K562 (cell line): ENCODE data around the gene ZCWPW1. TPM values are rescaled to one million over a fixed set of nuclear protein-coding genes. Genes with fewer than 3 reads are reported as not detected.

Experiments used
- BHLHE40 ChIP-seq: IDR thresholded peaks from 2 replicates; pipeline ENCODE4 v1.6.1; 2011; ENCODE audit warnings: low read length, improper control_type of control experiment
- CBFA2T2 ChIP-seq: fragments of 450-650 bp; conservative IDR thresholded peaks from 2 replicates; pipeline ENCODE4 v1.6.1; 2017; ENCODE audit warnings: mild to moderate bottlenecking
- CEBPB ChIP-seq: fragments of 450-650 bp; IDR thresholded peaks from 2 replicates; pipeline ENCODE4 v1.6.1; 2016; ENCODE audit warnings: missing genetic modification characterization, missing compliant biosample characterization
- CTCFL ChIP-seq: IDR thresholded peaks from 2 replicates; pipeline ENCODE4 v1.6.1; 2011; ENCODE audit warnings: borderline replicate concordance, low read depth, mild to moderate bottlenecking, moderate library complexity, low read length; ENCODE audit not compliant: insufficient read depth, poor library complexity, severe bottlenecking
- E2F8 ChIP-seq: fragments of 450-650 bp; IDR thresholded peaks from 2 replicates; pipeline ENCODE4 v1.7.1; 2018; ENCODE audit warnings: mild to moderate bottlenecking, low read depth; ENCODE audit not compliant: partially characterized antibody
- FOXK1 ChIP-seq: sonication (generic); formaldehyde crosslinking; IDR thresholded peaks from 2 replicates; pipeline ENCODE4 v1.8.0; 2022; ENCODE audit warnings: missing genetic modification reagents, mild to moderate bottlenecking, borderline replicate concordance
- FOXK2 ChIP-seq, 2 experiments: fragments of 450-650 bp; IDR thresholded peaks in 1 of 2; conservative IDR thresholded peaks in 1 of 2; 2 replicates each; pipeline ENCODE4 v1.6.1; 2016; ENCODE audit warnings: low read depth in 2 of 2, mild to moderate bottlenecking in 1 of 2
- KDM5B ChIP-seq: fragments of 200-600 bp; sonication (generic); IDR thresholded peaks from 2 replicates; pipeline ENCODE4 v1.6.1; 2012; ENCODE audit warnings: low read depth, mild to moderate bottlenecking, moderate library complexity, low read length, control low read depth, inconsistent platforms; ENCODE audit not compliant: insufficient replicate concordance
- KLF1 ChIP-seq: fragments of 450-650 bp; IDR thresholded peaks from 2 replicates; pipeline ENCODE4 v1.6.1; 2016; ENCODE audit warnings: missing genetic modification characterization, missing compliant biosample characterization
- LEF1 ChIP-seq: fragments of 450-650 bp; IDR thresholded peaks from 2 replicates; pipeline ENCODE4 v1.6.1; 2016; ENCODE audit warnings: mild to moderate bottlenecking
- MXI1 ChIP-seq: IDR thresholded peaks from 2 replicates; pipeline ENCODE4 v1.6.1; 2011; ENCODE audit warnings: low read depth, mild to moderate bottlenecking, improper control_type of control experiment, low read length
- NBN ChIP-seq: fragments of 450-650 bp; IDR thresholded peaks from 2 replicates; pipeline ENCODE4 v1.6.1; 2016; ENCODE audit warnings: low read depth, mild to moderate bottlenecking
- RBBP5 ChIP-seq: fragments of 200-600 bp; sonication (generic); IDR thresholded peaks from 2 replicates; pipeline ENCODE4 v1.6.1; 2012; ENCODE audit warnings: borderline replicate concordance, mild to moderate bottlenecking, low read length, control low read depth, inconsistent platforms; ENCODE audit not compliant: insufficient read depth, poor library complexity, severe bottlenecking
- SAP30 ChIP-seq: fragments of 200-600 bp; sonication (generic); IDR thresholded peaks from 2 replicates; pipeline ENCODE4 v1.6.1; 2012; ENCODE audit warnings: borderline replicate concordance, low read depth, mild to moderate bottlenecking, moderate library complexity, low read length, control low read depth, inconsistent platforms; ENCODE audit not compliant: insufficient read depth, poor library complexity, severe bottlenecking
- SMARCA4 ChIP-seq: fragments of 450-650 bp; IDR thresholded peaks from 2 replicates; pipeline ENCODE4 v1.6.1; 2016
- SRSF9 ChIP-seq: fragments of 200-400 bp; formaldehyde crosslinking; IDR thresholded peaks from 2 replicates; pipeline ENCODE4 v1.6.1; 2017; ENCODE audit warnings: low read depth, low read length, borderline replicate concordance
- TOE1 ChIP-seq, 2 experiments: fragments of 450-650 bp in 1 of 2; sonication (generic) in 1 of 2; formaldehyde crosslinking in 1 of 2; IDR thresholded peaks; 2 replicates each; pipeline versions ENCODE4 v1.7.1 to v1.8.0; 2016 to 2022; ENCODE audit warnings: borderline replicate concordance in 2 of 2, mild to moderate bottlenecking in 2 of 2, antibody characterized with exemption in 1 of 2, inconsistent platforms in 1 of 2, low read depth in 1 of 2, missing genetic modification reagents in 1 of 2, moderate library complexity in 1 of 2
- ZNF175 ChIP-seq: fragments of 200-800 bp; sonication (Bioruptor generic); IDR thresholded peaks from 2 replicates; pipeline ENCODE4 v1.6.1; 2016; ENCODE audit warnings: low read depth, mild to moderate bottlenecking, missing genetic modification characterization, missing compliant biosample characterization
- ZNF274 ChIP-seq: IDR thresholded peaks from 2 replicates; pipeline ENCODE4 v1.6.1; 2011; ENCODE audit warnings: low read depth, mild to moderate bottlenecking, low read length, moderate library complexity, borderline replicate concordance
- ZNF277 ChIP-seq: fragments of 250-450 bp; sonication (Bioruptor Pico); IDR thresholded peaks from 2 replicates; pipeline ENCODE4 v1.8.0; 2022; ENCODE audit warnings: inconsistent platforms, mild to moderate bottlenecking, moderate library complexity, borderline replicate concordance
- polyA plus RNA-seq, 8 experiments: library from polyadenylated mRNA; depleted of rRNA in 4 of 8; stranded (reverse) in 5 of 8; unstranded in 3 of 8; fragments of >200 nt; fragmentation: Nextera tagmentation in 2 of 8; fragmentation: Illumina TruSeq in 1 of 8; extraction: Ambion mirVana in 2 of 8; extraction: Trizol in 1 of 8; gene quantifications; 2 replicates each; pipeline versions ENCODE4 v1.2.1 to v1.2.3, GENCODE V29; 2011 to 2014; ENCODE audit warnings: inconsistent platforms in 1 of 8, missing spikeins in 1 of 8
- total RNA-seq, 7 experiments: library from RNA; depleted of rRNA in 6 of 7; stranded (reverse); fragments of >200 nt in 6 of 7; fragmentation: Illumina TruSeq in 2 of 7; extraction: Trizol in 2 of 7; gene quantifications; 2 replicates each; pipeline versions ENCODE4 v1.2.1 to v1.2.3, GENCODE V29; 2011 to 2021; ENCODE audit warnings: low replicate concordance in 1 of 7

Gene ZCWPW1
- total and polyA plus RNA-seq, 9 of the 15 experiments (the other 6 are each of a cell fraction or from before 2014, with no cell fraction given): 0.18 to 1.7 (median 1.2) TPM

GRCh38 chr7:100428967-100429636 is 599 bp upstream of the ZCWPW1 start (continued):
- TF ChIP-seq TOE1 (IDR thresholded peaks at IDR 0.05; ENCODE audit: borderline replicate concordance): peak; percentile 72
- TF ChIP-seq TOE1 (CRISPR knock-in tag; IDR thresholded peaks at IDR 0.05; ENCODE audit: borderline replicate concordance, low read depth): 0 out of 2 replicates have a peak, but pooled peaks have one; percentile 65
- TF ChIP-seq SRSF9: no peak
- peak; percentile 4; the same call in 1 of the 2 replicates for TF ChIP-seq SMARCA4
- peak; percentile 19 to 67; a peak in 3 of 4 replicates for TF ChIP-seq FOXK2 (conservative IDR thresholded peaks at IDR 0.05 in 1 of 2, IDR thresholded peaks at IDR 0.05 in 1 of 2; ENCODE audit: low read depth in 2 of 2)
- TF ChIP-seq ZNF274: no peak
- TF ChIP-seq ZNF277 (CRISPR knock-in tag): no peak
- TF ChIP-seq KLF1 (tag): no peak
- TF ChIP-seq RBBP5: peak; percentile 19
- TF ChIP-seq KDM5B: peak; percentile 52
- TF ChIP-seq FOXK1 (CRISPR knock-in tag): peak; percentile 72; the same call in 1 of the 2 replicates
- peak; percentile 100 for TF ChIP-seq BHLHE40
- TF ChIP-seq NBN: peak; percentile 54
- TF ChIP-seq CBFA2T2: 0 out of 2 replicates have a peak, but pooled peaks have one; percentile 11
- TF ChIP-seq MXI1: peak; percentile 87
- no peak for TF ChIP-seq SAP30
- 0 out of 2 replicates have a peak, but pooled peaks have one; percentile 28 for TF ChIP-seq ZNF175
- peak; percentile 62 for TF ChIP-seq E2F8
- TF ChIP-seq LEF1: peak; percentile 76
- peak; percentile 46 for TF ChIP-seq CTCFL
- TF ChIP-seq CEBPB (tag): no peak
